HG02884 (cell line): Measurements from ENCODE around the gene RGS4.

ENCODE experiments used
- ATAC-seq: cut with Tn5 transposase; IDR thresholded peaks from one replicate; pipeline ENCODE4 v1.9.1; 2021; ENCODE audit warnings: mild to moderate bottlenecking, moderate library complexity; ENCODE audit not compliant: unreplicated experiment

The RGS4 gene

DNA sequence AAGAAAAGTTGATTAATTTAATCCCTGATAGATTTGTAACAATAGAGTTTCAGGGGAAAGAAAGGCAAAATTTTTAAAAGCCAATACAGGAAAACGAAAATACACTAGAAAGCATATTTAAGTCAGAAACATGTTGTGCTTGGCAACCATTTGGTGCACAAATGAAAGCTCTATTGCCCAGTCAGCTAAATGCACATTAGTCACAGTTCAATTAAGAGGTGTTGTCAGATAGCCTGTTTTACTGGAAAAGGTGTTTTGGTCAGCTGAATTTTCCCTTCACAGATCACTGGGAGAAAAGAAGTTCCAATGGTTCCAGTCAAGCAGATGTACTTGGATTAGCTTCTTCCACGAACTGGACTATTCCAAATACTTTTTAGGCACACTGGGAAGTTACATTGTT, 25.4 kb downstream of the RGS4 start:
- ATAC-seq, result no peak

DNA sequence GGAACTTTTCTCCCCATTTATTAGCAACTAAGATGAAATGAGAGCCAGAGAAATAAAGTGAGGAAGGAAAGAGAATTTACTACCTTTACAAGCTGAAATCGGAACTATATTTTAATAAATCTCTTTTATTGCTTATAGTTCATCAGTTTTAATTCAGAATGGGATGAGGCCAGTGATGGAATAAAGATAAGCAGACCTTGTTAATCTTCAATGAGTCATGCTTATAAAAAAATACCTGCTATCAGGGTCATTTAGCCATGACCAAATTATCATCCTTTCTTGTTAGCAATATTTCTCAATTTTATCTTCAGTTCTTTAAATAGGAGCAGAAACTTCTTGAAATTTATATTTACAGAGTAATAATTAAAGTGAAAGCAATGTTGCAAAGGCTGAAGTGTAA, 26.1 kb downstream of the RGS4 start:
- no peak for ATAC-seq

DNA sequence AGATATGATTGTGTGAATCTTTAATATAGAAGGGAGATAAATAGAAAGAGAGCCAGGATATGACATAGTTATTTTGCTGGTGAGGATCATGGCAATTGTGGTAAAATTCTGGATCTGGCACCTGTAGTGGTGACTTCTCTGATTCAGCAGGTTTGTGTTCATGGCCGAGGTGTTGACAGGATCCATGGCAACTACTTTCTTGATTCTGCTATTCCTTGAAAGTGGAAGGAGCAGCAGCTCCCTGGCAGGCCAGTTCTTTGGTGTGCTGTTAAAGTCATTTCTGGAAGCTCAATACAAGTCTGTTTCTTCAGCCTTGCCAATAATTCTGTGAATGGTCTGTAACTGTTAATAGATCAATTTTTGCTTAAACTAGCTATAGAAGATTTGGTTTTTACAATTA, 33.4 kb downstream of the RGS4 start:
- no peak for ATAC-seq

GRCh38 chr1:163104385-163105099, 35.4 kb downstream of the RGS4 start:
- no peak for ATAC-seq

DNA sequence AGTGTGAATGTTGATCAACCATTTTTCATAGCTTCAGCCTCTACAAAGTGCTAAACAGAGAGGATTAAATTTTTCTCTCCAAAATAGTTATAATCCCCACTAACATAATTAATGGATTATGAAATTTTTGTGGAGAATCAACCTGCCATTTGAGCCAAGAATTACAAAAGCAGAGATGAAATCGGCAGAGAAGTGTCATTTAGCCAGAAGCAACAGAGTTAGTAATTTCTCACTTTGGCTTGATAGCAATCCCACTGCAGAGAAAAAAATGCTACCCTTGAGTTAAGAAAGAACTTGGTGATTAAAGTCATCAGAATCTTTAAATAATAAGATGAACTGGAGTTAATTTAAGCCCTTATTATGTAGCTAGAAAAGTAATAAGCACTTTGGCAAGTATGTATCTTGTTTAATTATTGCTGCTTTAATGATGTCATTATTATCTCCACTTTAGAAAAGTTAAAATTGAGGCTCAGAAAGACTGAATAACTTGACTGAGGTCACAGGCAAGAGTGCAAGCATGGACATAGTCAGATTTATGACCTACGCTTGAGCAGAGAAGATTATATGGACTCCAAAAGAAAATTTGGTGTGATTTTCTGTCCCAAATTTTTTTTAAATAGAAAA, 37.3 kb downstream of the RGS4 start:
- ATAC-seq, result no peak

- no peak for ATAC-seq
Observed at GRCh38 chr1:163107655-163108054, 38.5 kb downstream of the RGS4 start.

DNA sequence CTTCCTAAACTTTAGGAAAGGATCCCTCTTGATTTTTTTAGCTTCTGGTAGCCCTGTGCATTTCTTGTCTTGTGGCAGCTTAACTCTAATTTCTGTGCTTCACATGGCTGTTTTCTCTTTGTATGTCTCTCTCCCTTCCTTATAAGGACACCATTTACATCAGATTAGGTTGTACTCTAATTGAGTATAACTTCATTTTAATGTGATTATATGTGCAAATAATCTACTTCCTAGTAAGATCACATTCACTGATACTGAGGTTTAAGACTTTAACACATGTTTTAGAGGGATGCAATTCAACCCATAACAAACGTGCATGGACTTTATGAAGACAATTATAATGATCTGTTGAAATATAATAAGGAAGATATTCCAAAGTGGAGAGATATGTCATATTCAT, 46.7 kb downstream of the RGS4 start:
- no peak for ATAC-seq

GRCh38 chr1:163119707-163120106, 50.5 kb downstream of the RGS4 start:
- ATAC-seq, result no peak

DNA sequence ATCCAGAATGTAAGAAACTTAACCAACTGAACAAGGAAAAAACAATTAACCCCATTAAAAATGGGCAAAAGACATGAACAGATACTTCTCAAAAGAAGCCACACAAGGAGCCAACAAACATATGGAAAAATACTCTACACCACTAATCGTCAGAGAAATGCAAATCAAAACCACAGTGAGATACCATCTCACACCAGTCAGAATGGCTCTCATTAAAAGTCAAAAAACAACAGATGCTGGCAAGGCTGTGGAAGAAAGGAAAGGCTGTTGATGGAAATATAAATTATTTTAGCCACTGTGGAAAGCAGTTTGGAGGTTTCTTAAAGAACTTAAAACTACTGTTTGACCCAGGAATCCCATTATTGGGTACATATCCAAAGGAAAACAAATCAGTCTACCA, 51.2 kb downstream of the RGS4 start:
- no peak for ATAC-seq

DNA sequence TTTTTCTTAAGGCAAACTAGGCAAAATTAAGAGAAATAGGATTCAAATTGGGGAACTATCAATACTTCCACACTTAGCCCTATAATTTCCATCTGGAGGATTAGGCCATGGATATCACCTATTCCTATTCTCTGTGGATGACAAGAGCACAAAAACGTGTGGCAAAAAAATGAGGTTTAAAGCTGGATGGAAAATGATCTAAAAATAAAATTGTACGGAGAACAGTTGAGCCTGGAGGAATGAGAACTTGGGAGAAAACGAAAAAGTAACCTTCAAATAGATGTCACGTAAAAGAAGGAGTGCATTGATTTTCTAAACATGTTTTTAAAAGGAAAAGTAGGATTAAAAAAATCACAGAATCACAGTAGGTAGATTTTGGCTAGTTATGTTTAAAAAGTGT, 55.7 kb downstream of the RGS4 start:
- no peak for ATAC-seq
